ENCODE results near the gene UBAC1.

DNA sequence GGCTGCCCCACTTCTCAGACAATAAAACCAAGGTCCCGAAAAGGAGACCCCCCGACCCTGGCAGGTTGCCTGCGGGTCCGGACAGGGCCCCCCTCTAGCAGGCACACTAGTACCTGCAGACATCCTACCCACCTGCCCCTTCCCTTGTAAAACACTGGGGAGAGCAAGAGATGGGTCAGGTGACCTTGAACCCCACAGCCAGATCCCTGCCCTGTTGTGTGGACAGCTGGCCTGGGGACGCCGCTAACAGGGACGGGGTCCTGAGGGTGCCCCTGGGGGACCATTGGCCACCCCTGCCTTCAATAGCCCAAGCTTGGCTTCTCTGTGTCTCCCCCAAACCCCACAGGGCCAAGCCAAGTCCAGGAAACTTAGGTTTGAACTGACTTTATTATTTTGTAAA lies 45.0 kb upstream of the UBAC1 start:
- TF ChIP-seq, protein P1, sequence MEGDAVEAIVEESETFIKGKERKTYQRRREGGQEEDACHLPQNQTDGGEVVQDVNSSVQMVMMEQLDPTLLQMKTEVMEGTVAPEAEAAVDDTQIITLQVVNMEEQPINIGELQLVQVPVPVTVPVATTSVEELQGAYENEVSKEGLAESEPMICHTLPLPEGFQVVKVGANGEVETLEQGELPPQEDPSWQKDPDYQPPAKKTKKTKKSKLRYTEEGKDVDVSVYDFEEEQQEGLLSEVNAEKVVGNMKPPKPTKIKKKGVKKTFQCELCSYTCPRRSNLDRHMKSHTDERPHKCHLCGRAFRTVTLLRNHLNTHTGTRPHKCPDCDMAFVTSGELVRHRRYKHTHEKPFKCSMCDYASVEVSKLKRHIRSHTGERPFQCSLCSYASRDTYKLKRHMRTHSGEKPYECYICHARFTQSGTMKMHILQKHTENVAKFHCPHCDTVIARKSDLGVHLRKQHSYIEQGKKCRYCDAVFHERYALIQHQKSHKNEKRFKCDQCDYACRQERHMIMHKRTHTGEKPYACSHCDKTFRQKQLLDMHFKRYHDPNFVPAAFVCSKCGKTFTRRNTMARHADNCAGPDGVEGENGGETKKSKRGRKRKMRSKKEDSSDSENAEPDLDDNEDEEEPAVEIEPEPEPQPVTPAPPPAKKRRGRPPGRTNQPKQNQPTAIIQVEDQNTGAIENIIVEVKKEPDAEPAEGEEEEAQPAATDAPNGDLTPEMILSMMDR (IDR thresholded peaks at IDR 0.05 in 2 of 3, conservative IDR thresholded peaks at IDR 0.05 in 1 of 3; ENCODE audit: borderline replicate concordance in 1 of 3, insufficient read depth in 1 of 3, low read depth in 2 of 3, low read length in 2 of 3): no peak
- TF ChIP-seq EZH2 (IDR thresholded peaks at IDR 0.05): no peak
- no peak for TF ChIP-seq ELF1 (IDR thresholded peaks at IDR 0.05; ENCODE audit: borderline replicate concordance, low read depth)
- TF ChIP-seq SIN3A (IDR thresholded peaks at IDR 0.05; ENCODE audit: low read depth): no peak
